NCI-H82 (cell line): ENCODE measurements around the gene CCDC6.
"Not testable (repeated sequence)": the region's sequence is repeated elsewhere in the genome, so short reads cannot be mapped to it uniquely, and the experiment has no call there.

ENCODE experiments used
- DNase-seq: peaks from one replicate; lab custom pipeline; 2025; lab: John Stamatoyannopoulos, UW

Gene CCDC6

GRCh38 chr10:59762505-59762904, 143.9 kb downstream of the CCDC6 start:
- DNase-seq, result no peak

GRCh38 chr10:59757966-59758365, 148.4 kb downstream of the CCDC6 start:
- DNase-seq, result no peak

- peak; percentile 22 for DNase-seq
Measured at GRCh38 chr10:59754951-59755350, 151.4 kb downstream of the CCDC6 start.

GRCh38 chr10:59753267-59753666, 153.1 kb downstream of the CCDC6 start, which contains the start of gene MRLN:
MRLN (minus strand) TSS chr10:59753455.
- DNase-seq, result peak; percentile 81

GRCh38 chr10:59752278-59752940, 153.9 kb downstream of the CCDC6 start:
- peak; percentile 37 for DNase-seq

GRCh38 chr10:59750155-59750945, 156.0 kb downstream of the CCDC6 start:
- DNase-seq, result peak; percentile 11

- DNase-seq, result peak; percentile 18
Measured at GRCh38 chr10:59748834-59749233, 157.5 kb downstream of the CCDC6 start.

- no peak for DNase-seq
Measured at GRCh38 chr10:59745163-59745650, 161.1 kb downstream of the CCDC6 start.

- not testable (repeated sequence) for DNase-seq
Measured at GRCh38 chr10:59744762-59745161, 161.6 kb downstream of the CCDC6 start.

- not testable (repeated sequence) for DNase-seq
Measured at GRCh38 chr10:59744156-59744555, 162.2 kb downstream of the CCDC6 start.

- no peak for DNase-seq
Measured at GRCh38 chr10:59741583-59741982, 164.8 kb downstream of the CCDC6 start.

GRCh38 chr10:59741048-59741447, 165.3 kb downstream of the CCDC6 start:
- DNase-seq, result no peak
